B cell (primary cell): ENCODE results near the gene AKAP6. TPM values are rescaled to one million over a fixed set of nuclear protein-coding genes. Genes with fewer than 3 reads are reported as not detected.

Experiments used
- ATAC-seq: fragments of 200-7000 bp; cut with Tn5 transposase; one replicate; pipeline ENCODE4 v1.10.0; 2021; ENCODE audit warnings: low read depth, mild to moderate bottlenecking, moderate number of reproducible peaks, moderate library complexity
- CTCF ChIA-PET: fragments of 350-600 bp; sonication (Branson Sonifier 250); formaldehyde crosslinking; loops from one replicate; lab custom pipeline; 2021; ENCODE audit warnings: antibody characterized with exemption, inconsistent platforms; lab: Charles Lee
- POLR2A ChIA-PET: fragments of 350-600 bp; sonication (Branson Sonifier 250); formaldehyde crosslinking; loops from one replicate; lab custom pipeline; 2021; ENCODE audit warnings: antibody characterized with exemption; lab: Charles Lee
- DNase-seq: peaks from one replicate; pipeline ENCODE4 v3.0.0; 2013
- H2AFZ ChIP-seq: 2 replicates; pipeline ENCODE4 v1.6.1; 2012; ENCODE audit warnings: mild to moderate bottlenecking, low read depth, low read length; ENCODE audit not compliant: insufficient read depth, poor library complexity, severe bottlenecking
- H3K27ac ChIP-seq, 2 donors: 1 replicate in 1 of 2; 2 replicates in 1 of 2; pipeline ENCODE4 v1.5.1; 2012 to 2013; ENCODE audit warnings: low read length in 2 of 2, mild to moderate bottlenecking in 2 of 2, moderate library complexity in 1 of 2
- H3K27me3 ChIP-seq, 4 experiments: fragments of 200-600 bp in 1 of 4; sonication (generic) in 1 of 4; replicated peaks in 1 of 4; 1 replicate in 2 of 4; 2 replicates in 2 of 4; pipeline versions ENCODE4 v1.6.1 to v1.7.0; 2013 to 2016; ENCODE audit warnings: low read length in 3 of 4, mild to moderate bottlenecking in 2 of 4, mixed read lengths in 1 of 4, moderate library complexity in 1 of 4; ENCODE audit not compliant: insufficient read depth in 4 of 4, control insufficient read depth in 3 of 4; ENCODE audit errors: control extremely low read depth in 1 of 4
- H3K36me3 ChIP-seq, 2 experiments: replicated peaks in 1 of 2; 1 replicate in 1 of 2; 2 replicates in 1 of 2; pipeline versions ENCODE4 v1.6.1 to v1.7.1; 2013; ENCODE audit warnings: low read length in 1 of 2; ENCODE audit not compliant: insufficient read depth in 2 of 2, control insufficient read depth in 1 of 2; ENCODE audit errors: control extremely low read depth in 1 of 2, extremely low read depth in 1 of 2
- H3K4me1 ChIP-seq, 2 donors: fragments of 200-600 bp in 1 of 2; sonication (generic) in 1 of 2; 1 replicate in 1 of 2; 2 replicates in 1 of 2; pipeline versions ENCODE4 v1.5.1 to v1.6.1; 2013 to 2017; ENCODE audit warnings: low read length in 2 of 2; ENCODE audit not compliant: control insufficient read depth in 2 of 2, insufficient read depth in 2 of 2
- H3K4me2 ChIP-seq: replicated peaks from 2 replicates; pipeline ENCODE3; 2012; ENCODE audit warnings: mild to moderate bottlenecking, low read depth, low read length; ENCODE audit not compliant: poor library complexity, severe bottlenecking
- H3K4me3 ChIP-seq, 5 experiments: fragments of 200-600 bp in 1 of 5; sonication (generic) in 1 of 5; 1 replicate in 3 of 5; 2 replicates in 2 of 5; pipeline versions ENCODE4 v1.5.1 to v1.7.0; 2011 to 2016; ENCODE audit warnings: low read length in 4 of 5, mild to moderate bottlenecking in 4 of 5, low read depth in 2 of 5, control low read depth in 1 of 5, moderate library complexity in 1 of 5; ENCODE audit not compliant: insufficient read depth in 1 of 5; ENCODE audit errors: control extremely low read depth in 1 of 5, extremely low read depth in 1 of 5
- H3K79me2 ChIP-seq: fragments of 200-600 bp; sonication (generic); one replicate; pipeline ENCODE4 v1.6.0; 2016; ENCODE audit warnings: low read length; ENCODE audit not compliant: control insufficient read depth, insufficient read depth
- H3K9ac ChIP-seq: fragments of 200-600 bp; sonication (generic); 2 replicates; pipeline ENCODE4 v1.6.1; 2017; ENCODE audit warnings: mild to moderate bottlenecking, low read length, moderate library complexity
- H3K9me3 ChIP-seq, 3 donors: one replicate each; pipeline versions ENCODE4 v1.6.1 to v1.7.1; 2013; ENCODE audit warnings: low read length in 2 of 3; ENCODE audit not compliant: control insufficient read depth in 2 of 3, insufficient read depth in 1 of 3; ENCODE audit errors: control extremely low read depth in 1 of 3
- H4K20me1 ChIP-seq: 2 replicates; pipeline ENCODE4 v1.6.0; 2012; ENCODE audit warnings: mild to moderate bottlenecking, low read length; ENCODE audit not compliant: insufficient read depth, control insufficient read depth, poor library complexity, severe bottlenecking
- H3K27ac Mint-ChIP-seq: one replicate; pipeline ENCODE4 v1.8.0; 2021; ENCODE audit warnings: mixed read lengths
- H3K27me3 Mint-ChIP-seq: one replicate; pipeline ENCODE4 v1.8.0; 2021; ENCODE audit warnings: mixed read lengths
- H3K4me1 Mint-ChIP-seq: one replicate; pipeline ENCODE4 v1.8.0; 2021; ENCODE audit warnings: mixed read lengths
- H3K4me3 Mint-ChIP-seq: one replicate; pipeline ENCODE4 v1.8.0; 2021; ENCODE audit warnings: mixed read lengths
- H3K9me3 Mint-ChIP-seq: one replicate; pipeline ENCODE4 v1.8.0; 2022; ENCODE audit warnings: mixed read lengths; ENCODE audit not compliant: insufficient read depth
- CTCF ChIP-seq: fragments of 200-600 bp; IDR thresholded peaks from one replicate; pipeline ENCODE4 v1.8.0; 2022; ENCODE audit warnings: antibody characterized with exemption, mild to moderate bottlenecking
- EZH2 ChIP-seq: IDR thresholded peaks from 2 replicates; pipeline ENCODE4 v1.6.1; 2012; ENCODE audit warnings: borderline replicate concordance, low read depth, mild to moderate bottlenecking, moderate library complexity, low read length; ENCODE audit not compliant: insufficient read depth, poor library complexity, severe bottlenecking
- WGBS: methylation state at CpG from one replicate; pipeline ENCODE4 v1.1.5; 2013; ENCODE audit warnings: missing lambda C conversion rate; ENCODE audit not compliant: insufficient coverage; 5-methylcytosine and 5-hydroxymethylcytosine counted together
- intact Hi-C: fragments of 100-400 bp; cut with micrococcal nuclease; formaldehyde crosslinking; loops from one replicate; pipeline ENCODE4 v1.10.0; 2022
- polyA plus RNA-seq: library from polyadenylated mRNA; depleted of rRNA; stranded (reverse); fragments of >200 nt; gene quantifications from 2 replicates; pipeline ENCODE4 v1.2.3, GENCODE V29; 2012
- total RNA-seq, 2 donors: library from RNA; stranded (reverse); fragments of 120-200 nt in 1 of 2; gene quantifications; 1 replicate in 1 of 2; 2 replicates in 1 of 2; pipeline versions ENCODE4 v1.2.3 to v1.2.4, GENCODE V29; 2013 to 2022

Gene AKAP6
- total and polyA plus RNA-seq, 2 donors (not counting 1 experiment from before 2014, with no cell fraction given): 1.4 to 2.8 TPM

- Histone ChIP-seq H3K4me3 (no peak overlapping the region), H3K4me2 (no peak overlapping the region), H3K36me3 (no peaks in the 10 kb centered on the region), H3K27ac (no peak overlapping the region), H2AFZ (no peak overlapping the region), H3K79me2 (no peaks in the 10 kb centered on the region), H3K9me3 (peaks cover 0 to 3% (median 3%) of the 10 kb centered on the region in 3 donors), H3K9ac (no peak overlapping the region), H3K4me1 (peaks cover 0 to 5% of the 10 kb centered on the region in 2 donors), H4K20me1 (no peaks in the 10 kb centered on the region), H3K27me3 (no peaks in the 10 kb centered on the region)
- TF ChIP-seq EZH2 (no peak), CTCF (no peak)
- no peak for DNase-seq
- Mint-ChIP-seq H3K4me3 (no peak overlapping the region), H3K27ac (no peak overlapping the region), H3K27me3 (peaks cover 3% of the 10 kb centered on the region), H3K9me3 (no peaks in the 10 kb centered on the region), H3K4me1 (peaks cover 3% of the 10 kb centered on the region)
- 100% methylated on average over 1 of the region's 4 CpGs for WGBS
- intact Hi-C loops: no loop called here
- ChIA-PET POLR2A (no interaction called here), CTCF (no interaction called here)
- no peak for ATAC-seq
Measured at GRCh38 chr14:32427726-32428528, 98.8 kb downstream of the AKAP6 start.

GRCh38 chr14:32428875-32429274 lies 99.8 kb downstream of the AKAP6 start:
- TF ChIP-seq CTCF (no peak), EZH2 (no peak)
- ATAC-seq (no peak), DNase-seq (no peak)
- peaks cover 13% of the 10 kb centered on the region for H3K4me1 Mint-ChIP-seq
- H3K27me3 ChIP-seq: no peaks in the 10 kb centered on the region
- ChIA-PET POLR2A (no interaction called here), CTCF (no interaction called here)
- no peak overlapping the region for H3K4me2 ChIP-seq
- H3K36me3 ChIP-seq: no peaks in the 10 kb centered on the region
- no peaks in the 10 kb centered on the region for H4K20me1 ChIP-seq
- no peaks in the 10 kb centered on the region for H3K9me3 ChIP-seq
- H3K4me3 ChIP-seq: no peak overlapping the region
- 100% methylated on average over 2 of the region's 4 CpGs for WGBS
- no peak overlapping the region for H3K27ac Mint-ChIP-seq
- H3K4me1 ChIP-seq: peaks cover 0 to 11% of the 10 kb centered on the region in 2 donors
- no peak overlapping the region for H2AFZ ChIP-seq
- H3K27me3 Mint-ChIP-seq: peaks cover 3% of the 10 kb centered on the region
- no peak overlapping the region for H3K27ac ChIP-seq
- no peak overlapping the region for H3K4me3 Mint-ChIP-seq
- no peaks in the 10 kb centered on the region for H3K79me2 ChIP-seq
- intact Hi-C loops: no loop called here
- no peak overlapping the region for H3K9ac ChIP-seq
- no peaks in the 10 kb centered on the region for H3K9me3 Mint-ChIP-seq
